GM18520 (cell line): ENCODE measurements around the gene RRP8.

Experiments
- ATAC-seq: cut with Tn5 transposase; IDR thresholded peaks from one replicate; pipeline ENCODE4 v1.9.1; 2021; ENCODE audit not compliant: unreplicated experiment

Gene RRP8

GRCh38 chr11:6602096-6602940 is 1.1 kb downstream of the RRP8 start:
- no peak for ATAC-seq

- ATAC-seq = no peak
Observed at GRCh38 chr11:6601041-6601461, 2.4 kb downstream of the RRP8 start.

- ATAC-seq = no peak
Observed at GRCh38 chr11:6599881-6600390, 3.5 kb downstream of the RRP8 start.

- ATAC-seq = no peak
Observed at GRCh38 chr11:6599449-6599848, 4.0 kb downstream of the RRP8 start.

- no peak for ATAC-seq
Observed at GRCh38 chr11:6598555-6598954, 4.9 kb downstream of the RRP8 start.

- ATAC-seq = no peak
Observed at GRCh38 chr11:6596239-6596877, 7.1 kb downstream of the RRP8 start.

- ATAC-seq = no peak
Observed at GRCh38 chr11:6594142-6594768, 9.2 kb downstream of the RRP8 start.

GRCh38 chr11:6588018-6588417 is 15.4 kb downstream of the RRP8 start:
- no peak for ATAC-seq

- no peak for ATAC-seq
Observed at GRCh38 chr11:6587360-6587953, 16.0 kb downstream of the RRP8 start.

GRCh38 chr11:6586434-6587359 is 16.7 kb downstream of the RRP8 start:
- ATAC-seq = no peak

- no peak for ATAC-seq
Observed at GRCh38 chr11:6584528-6584927, 18.9 kb downstream of the RRP8 start.

- no peak for ATAC-seq
Observed at GRCh38 chr11:6583584-6583983, 19.8 kb downstream of the RRP8 start.

GRCh38 chr11:6579681-6580080 is 23.7 kb downstream of the RRP8 start:
- ATAC-seq = no peak

GRCh38 chr11:6578134-6578533 is 25.3 kb downstream of the RRP8 start:
- no peak for ATAC-seq

- ATAC-seq = no peak
Observed at GRCh38 chr11:6576471-6577373, 26.7 kb downstream of the RRP8 start.

GRCh38 chr11:6574816-6575715 is 28.4 kb downstream of the RRP8 start:
- no peak for ATAC-seq

GRCh38 chr11:6572215-6572614 is 31.2 kb downstream of the RRP8 start:
- no peak for ATAC-seq

- no peak for ATAC-seq
Observed at GRCh38 chr11:6571434-6572008, 31.9 kb downstream of the RRP8 start.
